Suprapubic skin (tissue), 4 donors: ENCODE measurements around the gene HMHB1.

Experiments
- CTCF ChIP-seq, 2 donors: fragments of 200-600 bp in 1 of 2; fragments of 450-650 bp in 1 of 2; sonication (generic) in 1 of 2; IDR thresholded peaks; one replicate each; pipeline ENCODE4 v1.5.1; 2016 to 2019; ENCODE audit warnings: antibody characterized with exemption in 2 of 2, mild to moderate bottlenecking in 1 of 2, moderate library complexity in 1 of 2
- EP300 ChIP-seq: sonication (generic); formaldehyde crosslinking; IDR thresholded peaks from one replicate; pipeline ENCODE4 v1.6.1; 2017; ENCODE audit warnings: antibody characterized with exemption
- POLR2A ChIP-seq, 2 donors: fragments of 450-650 bp; IDR thresholded peaks; one replicate each; pipeline ENCODE4 v1.6.1; 2017; ENCODE audit warnings: antibody characterized with exemption in 2 of 2, mild to moderate bottlenecking in 2 of 2, moderate library complexity in 2 of 2
- POLR2AphosphoS5 ChIP-seq, 3 donors: sonication (generic); formaldehyde crosslinking; IDR thresholded peaks; one replicate each; pipeline ENCODE4 v1.6.1; 2017; ENCODE audit warnings: antibody characterized with exemption in 3 of 3

- TF ChIP-seq CTCF (IDR thresholded peaks at IDR 0.05) = no peak
- TF ChIP-seq POLR2A (IDR thresholded peaks at IDR 0.05) = no peak
- no peak for TF ChIP-seq POLR2AphosphoS5 (IDR thresholded peaks at IDR 0.05)
- no peak for TF ChIP-seq EP300
These were observed 23.6 kb upstream of the HMHB1 start for GRCh38 chr5:143788401-143788800.
